Left ventricle myocardium superior (tissue), 1 donor: ENCODE data around the gene ACY1. TPM values are rescaled to one million over a fixed set of nuclear protein-coding genes. Genes with fewer than 3 reads are reported as not detected.

Experiments
- ATAC-seq: fragments of 200-7000 bp; cut with Tn5 transposase; one replicate; pipeline ENCODE4 v1.9.1; 2020; ENCODE audit warnings: mild to moderate bottlenecking, moderate library complexity
- DNase-seq: peaks from one replicate; pipeline ENCODE4 v3.0.0-alpha.2; 2020
- intact Hi-C: fragments of 100-400 bp; cut with micrococcal nuclease; formaldehyde crosslinking; loops from one replicate; pipeline ENCODE4 v1.11.0; 2022
- total RNA-seq: library from RNA; stranded (reverse); fragmentation: NEBNext Ultra II Directional; extraction: Animal tissue kit (Norgen Biotek cat#: 25700); gene quantifications from one replicate; pipeline ENCODE4 v1.2.1, GENCODE V29; 2021
- donor health status: DM: no; HTN: yes; CAD: no; lungs with severe emphysema.

ACY1 gene
- total RNA-seq, 1 donor from 2014 or later: 18.5 TPM

GRCh38 chr3:51961602-51962569 lies 21.4 kb upstream of the ACY1 start:
- intact Hi-C loops: no loop called here
- ATAC-seq (peak; percentile 81), DNase-seq (peak; percentile 75)

- peak; percentile 8 for ATAC-seq
- peak; percentile 54 for DNase-seq
- intact Hi-C loops: no loop called here
These were observed 20.3 kb upstream of the ACY1 start for GRCh38 chr3:51962854-51963530.

GRCh38 chr3:51963951-51964451 lies 19.3 kb upstream of the ACY1 start:
- intact Hi-C loops: no loop called here
- ATAC-seq (no peak), DNase-seq (peak; percentile 42)

- ATAC-seq (no peak), DNase-seq (peak; percentile 18)
- intact Hi-C loops: no loop called here
These were observed 18.8 kb upstream of the ACY1 start for GRCh38 chr3:51964521-51964920.

GRCh38 chr3:51966016-51966415 lies 17.3 kb upstream of the ACY1 start:
- intact Hi-C loops: no loop called here
- ATAC-seq (no peak), DNase-seq (peak; percentile 23)

GRCh38 chr3:51966486-51966885 lies 16.8 kb upstream of the ACY1 start:
- DNase-seq (peak; percentile 39), ATAC-seq (no peak)
- intact Hi-C loops: no loop called here

GRCh38 chr3:51966922-51967383 lies 16.4 kb upstream of the ACY1 start:
- intact Hi-C loops: no loop called here

GRCh38 chr3:51967384-51968169 lies 15.8 kb upstream of the ACY1 start, which contains the start of gene PCBP4:
Gene PCBP4, minus strand, starts transcription at chr3:51967454. Its CDS starts 6,214 bp downstream, at chr3:51961240.
- DNase-seq (peak; percentile 87), ATAC-seq (peak; percentile 71)
- intact Hi-C loops: no loop called here

More at GRCh38 chr3:51966922-51967383, 16.4 kb upstream of the ACY1 start:
- DNase-seq (no peak), ATAC-seq (peak; percentile 2)

- ATAC-seq (peak; percentile 3), DNase-seq (peak; percentile 48)
- intact Hi-C loops: no loop called here
These were observed 15.1 kb upstream of the ACY1 start for GRCh38 chr3:51968170-51968775.

GRCh38 chr3:51968883-51969678 lies 14.3 kb upstream of the ACY1 start:
- intact Hi-C loops: no loop called here
- DNase-seq (no peak), ATAC-seq (no peak)

- intact Hi-C loops: no loop called here
- ATAC-seq: no peak
- peak; percentile 26 for DNase-seq
These were observed 13.5 kb upstream of the ACY1 start for GRCh38 chr3:51969841-51970240.

GRCh38 chr3:51970606-51971300 lies 12.6 kb upstream of the ACY1 start:
- intact Hi-C loops: no loop called here
- DNase-seq (peak; percentile 55), ATAC-seq (no peak)

- intact Hi-C loops: no loop called here
- ATAC-seq (no peak), DNase-seq (peak; percentile 24)
These were observed 12.0 kb upstream of the ACY1 start for GRCh38 chr3:51971350-51971749.

GRCh38 chr3:51974277-51974962 lies 8.9 kb upstream of the ACY1 start:
- DNase-seq: peak; percentile 66
- intact Hi-C loops: no loop called here
- peak; percentile 27 for ATAC-seq

- intact Hi-C loops: no loop called here
- peak; percentile 82 for ATAC-seq
These were observed 8.1 kb upstream of the ACY1 start, which contains the start of gene ABHD14A for GRCh38 chr3:51974963-51975851. Gene ABHD14A, plus strand, starts transcription at chr3:51975064. Its CDS starts 72 bp downstream, at chr3:51975136.

More at GRCh38 chr3:51974963-51975851, 8.1 kb upstream of the ACY1 start, which contains the start of gene ABHD14A:
- DNase-seq: peak; percentile 90
